Transverse colon (tissue), 4 donors: ENCODE results near the gene MAGEH1.
"Not testable (repeated sequence)": the region's sequence is repeated elsewhere in the genome, so short reads cannot be mapped to it uniquely, and the experiment has no call there.

Source experiments
- EP300 ChIP-seq: sonication (generic); formaldehyde crosslinking; IDR thresholded peaks from one replicate; pipeline ENCODE4 v1.6.1; 2017; ENCODE audit warnings: antibody characterized with exemption, low read depth
- POLR2A ChIP-seq: fragments of 450-650 bp; IDR thresholded peaks from one replicate; pipeline ENCODE4 v1.6.1; 2016; ENCODE audit warnings: antibody characterized with exemption, mild to moderate bottlenecking, moderate library complexity
- POLR2AphosphoS5 ChIP-seq, 3 donors: sonication (generic); formaldehyde crosslinking; IDR thresholded peaks; one replicate each; pipeline ENCODE4 v1.6.1; 2016; ENCODE audit warnings: antibody characterized with exemption in 3 of 3
- TF ChIP-seq, protein P1 (sequence below), 5 experiments: fragments of 200-600 bp in 3 of 5; fragments of 450-650 bp in 2 of 5; sonication (generic) in 3 of 5; IDR thresholded peaks; 1 replicate in 2 of 5; 2 replicates in 3 of 5; pipeline ENCODE4 v1.5.1; 2016 to 2017; ENCODE audit warnings: antibody characterized with exemption in 5 of 5, inconsistent platforms in 3 of 5, mild to moderate bottlenecking in 2 of 5, moderate library complexity in 1 of 5

- TF ChIP-seq, protein P1, sequence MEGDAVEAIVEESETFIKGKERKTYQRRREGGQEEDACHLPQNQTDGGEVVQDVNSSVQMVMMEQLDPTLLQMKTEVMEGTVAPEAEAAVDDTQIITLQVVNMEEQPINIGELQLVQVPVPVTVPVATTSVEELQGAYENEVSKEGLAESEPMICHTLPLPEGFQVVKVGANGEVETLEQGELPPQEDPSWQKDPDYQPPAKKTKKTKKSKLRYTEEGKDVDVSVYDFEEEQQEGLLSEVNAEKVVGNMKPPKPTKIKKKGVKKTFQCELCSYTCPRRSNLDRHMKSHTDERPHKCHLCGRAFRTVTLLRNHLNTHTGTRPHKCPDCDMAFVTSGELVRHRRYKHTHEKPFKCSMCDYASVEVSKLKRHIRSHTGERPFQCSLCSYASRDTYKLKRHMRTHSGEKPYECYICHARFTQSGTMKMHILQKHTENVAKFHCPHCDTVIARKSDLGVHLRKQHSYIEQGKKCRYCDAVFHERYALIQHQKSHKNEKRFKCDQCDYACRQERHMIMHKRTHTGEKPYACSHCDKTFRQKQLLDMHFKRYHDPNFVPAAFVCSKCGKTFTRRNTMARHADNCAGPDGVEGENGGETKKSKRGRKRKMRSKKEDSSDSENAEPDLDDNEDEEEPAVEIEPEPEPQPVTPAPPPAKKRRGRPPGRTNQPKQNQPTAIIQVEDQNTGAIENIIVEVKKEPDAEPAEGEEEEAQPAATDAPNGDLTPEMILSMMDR (IDR thresholded peaks at IDR 0.05), result not testable (repeated sequence)
- not testable (repeated sequence) for TF ChIP-seq POLR2A; POLR2AphosphoS5 (IDR thresholded peaks at IDR 0.05); EP300
These were observed 12.1 kb downstream of the MAGEH1 start for GRCh38 chrX:55464050-55464449.
